ENCODE data around the gene HGS. TPM values are rescaled to one million over a fixed set of nuclear protein-coding genes. Genes with fewer than 3 reads are reported as not detected.
A peak's percentile ranks its signal among the peaks of the same experiment; 100 is the strongest.

Gene HGS
- total and polyA plus RNA-seq, 2 of the 4 experiments (the other 2 are of a cell fraction), result 52.5 to 137 TPM

GRCh38 chr17:81641825-81642489 lies 41.9 kb upstream of the HGS start:
- H3K4me2 ChIP-seq (ENCODE audit: low read depth, low read length), result peak overlapping the region; percentile 47
- H3K9me1 ChIP-seq (ENCODE audit: insufficient read depth, low read length), result peaks cover 10% of the 10 kb centered on the region
- 0 out of 2 replicates have a peak overlapping the region, but pooled peaks have one; percentile 7 for H3K23ac ChIP-seq (ENCODE audit: low read depth, low read length)
- ATAC-seq (ENCODE audit: low read depth), result peak; percentile 98
- H3K79me1 ChIP-seq (ENCODE audit: low read depth in 1 of 2, low read length in 2 of 2), result peaks cover 5 to 9% of the 10 kb centered on the region in 2 experiments; a peak in 1 of 4 replicates
- H4K20me1 ChIP-seq (ENCODE audit: insufficient read depth, low read length), result no peaks in the 10 kb centered on the region
- dilution Hi-C loops (cut with HindIII; ENCODE audit: low sequenced_read_pairs, unreplicated experiment), result no loop called here
- ChIA-PET POLR2A (ENCODE audit: unreplicated experiment) (interaction anchor here (0.5 kb wide), 1 partner anchor 9 kb away, joined by 4 read pairs; no protein-coding TSS in a partner anchor), CTCF (no interaction called here)
- no TSS peak for BruUV-seq (replicated peaks)
- H4K5ac ChIP-seq (ENCODE audit: low read depth, low read length), result peak overlapping the region; percentile 89
- in situ Hi-C loops (cut with MboI; ENCODE audit: low sequenced_read_pairs), result no loop called here
- no peak overlapping the region for H3K4me3 ChIP-seq (ENCODE audit: insufficient read depth, low read depth, low read length)
- no peak overlapping the region for H3K56ac ChIP-seq (ENCODE audit: extremely low read depth, insufficient read depth, low read length)
- H3K4ac ChIP-seq (ENCODE audit: low read depth, low read length), result peak overlapping the region; percentile 88
- H2AK5ac ChIP-seq (ENCODE audit: low read depth, low read length), result peak overlapping the region; percentile 67
- peak overlapping the region; percentile 79 for H3K27ac ChIP-seq (ENCODE audit: insufficient read depth, low read length)
- 100% methylated on average over 5 of the region's 17 CpGs; no CpG with 5 or more reads in 1 of the 2 experiments for WGBS, 2 experiments (ENCODE audit: extremely low coverage in 2 of 2, insufficient read length in 1 of 2)
- H3K18ac ChIP-seq (ENCODE audit: low read depth, low read length), result no peak overlapping the region; the same call in 1 of the 2 replicates
- no peaks in the 10 kb centered on the region for H3K9me3 ChIP-seq (ENCODE audit: control insufficient read depth, insufficient read depth, low read length)
- H2BK5ac ChIP-seq (ENCODE audit: low read depth, low read length, poor library complexity, severe bottlenecking), result peak overlapping the region; percentile 78
- peak overlapping the region; percentile 57 for H3K9ac ChIP-seq (ENCODE audit: low read depth, low read length)
- H2BK120ac ChIP-seq (ENCODE audit: low read depth, low read length), result peak overlapping the region; percentile 84
- no peaks in the 10 kb centered on the region for H3K27me3 ChIP-seq (ENCODE audit: control insufficient read depth, insufficient read depth, low read length)
- H2BK15ac ChIP-seq (ENCODE audit: low read depth, low read length), result peak overlapping the region; percentile 54; the same call in 1 of the 3 replicates
- H4K91ac ChIP-seq (ENCODE audit: insufficient read depth, low read depth, low read length), result peak overlapping the region; percentile 44
- peak overlapping the region; percentile 81 to 93 for H4K8ac ChIP-seq (ENCODE audit: low read depth in 2 of 2, low read length in 2 of 2)
- intact Hi-C loops (cut with micrococcal nuclease), result no loop called here
- H2AK9ac ChIP-seq (replicated peaks; ENCODE audit: low read depth, low read length, poor library complexity), result peak overlapping the region; percentile 87
- H3K36me3 ChIP-seq (ENCODE audit: control insufficient read depth, insufficient read depth, low read length), result 0 out of 2 replicates have a peak, but pooled peaks cover 2% of the 10 kb centered on the region
- peak; percentile 77 for DNase-seq
- peaks cover 10% of the 10 kb centered on the region for H3K4me1 ChIP-seq (ENCODE audit: control insufficient read depth, insufficient read depth, low read length)
- peak overlapping the region; percentile 64; the same call in 1 of the 2 replicates for H2BK20ac ChIP-seq (ENCODE audit: low read depth, low read length)
- peak overlapping the region; percentile 92 for H2AFZ ChIP-seq (replicated peaks; ENCODE audit: low read length, poor library complexity)
- H3K14ac ChIP-seq (replicated peaks; ENCODE audit: low read depth, low read length), result peak overlapping the region; percentile 38
- TF ChIP-seq FOS (IDR thresholded peaks at IDR 0.05; ENCODE audit: low read depth, low read length), result peak; percentile 32; the same call in 1 of the 2 replicates
- TF ChIP-seq POLR2A (IDR thresholded peaks at IDR 0.05; ENCODE audit: low read depth, low read length), result no peak
- TF ChIP-seq ELK1 (IDR thresholded peaks at IDR 0.05; ENCODE audit: borderline replicate concordance, low read depth, low read length), result no peak
- TF ChIP-seq RAD21 (IDR thresholded peaks at IDR 0.05; ENCODE audit: low read length), result 0 out of 2 replicates have a peak, but pooled peaks have one; percentile 6
- TF ChIP-seq SMC3 (IDR thresholded peaks at IDR 0.05; ENCODE audit: low read depth, low read length), result 0 out of 2 replicates have a peak, but pooled peaks have one; percentile 19
- no peak for TF ChIP-seq CTCF (conservative IDR thresholded peaks at IDR 0.05; ENCODE audit: low read depth, low read length)
- TF ChIP-seq MAFK (IDR thresholded peaks at IDR 0.05; ENCODE audit: low read depth, low read length), result no peak
- no peak for TF ChIP-seq NFE2L2 (IDR thresholded peaks at IDR 0.05; ENCODE audit: low read depth, low read length)
- no peak for TF ChIP-seq MXI1 (IDR thresholded peaks at IDR 0.05; ENCODE audit: borderline replicate concordance, low read depth, low read length)
- TF ChIP-seq RCOR1 (IDR thresholded peaks at IDR 0.05; ENCODE audit: insufficient replicate concordance, low read length), result no peak
- 0 out of 2 replicates have a peak, but pooled peaks have one; percentile 53 for TF ChIP-seq CEBPB (IDR thresholded peaks at IDR 0.05; ENCODE audit: low read depth, low read length)
- TF ChIP-seq CHD1 (IDR thresholded peaks at IDR 0.05; ENCODE audit: low read depth, low read length), result no peak
- peak; percentile 47; the same call in 1 of the 2 replicates for TF ChIP-seq MAZ (IDR thresholded peaks at IDR 0.05; ENCODE audit: borderline replicate concordance, low read depth, low read length)
- TF ChIP-seq USF2 (IDR thresholded peaks at IDR 0.05; ENCODE audit: low read depth, low read length), result peak; percentile 64
